NCI-H146 treated with DMSO at 0.1 percent for 48 hours (cell line): ENCODE data around the gene GSE1.

Experiments
- DNase-seq: peaks from one replicate; lab custom pipeline; 2025; ENCODE audit not compliant: unreplicated experiment; lab: John Stamatoyannopoulos, UW

The GSE1 gene

DNA sequence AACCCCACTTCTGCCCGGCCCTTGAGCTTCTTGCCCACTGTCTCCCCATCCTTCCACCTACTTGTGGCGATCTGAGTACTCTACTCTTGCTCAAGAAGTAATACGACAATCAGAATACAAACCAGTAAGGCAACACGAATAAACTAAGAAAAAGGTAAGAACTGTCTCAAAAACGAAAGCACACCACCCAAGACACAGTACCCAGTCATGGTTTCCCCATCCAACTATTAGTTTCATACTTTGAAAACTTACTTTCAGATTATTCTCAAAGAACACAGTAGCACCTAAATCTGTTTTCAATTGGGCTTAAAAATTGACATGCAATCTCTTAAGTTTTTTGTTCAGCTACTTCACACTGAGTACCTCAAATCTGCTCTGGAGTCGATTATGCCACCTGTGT lies 61.7 kb downstream of the GSE1 start:
- no peak for DNase-seq

DNA sequence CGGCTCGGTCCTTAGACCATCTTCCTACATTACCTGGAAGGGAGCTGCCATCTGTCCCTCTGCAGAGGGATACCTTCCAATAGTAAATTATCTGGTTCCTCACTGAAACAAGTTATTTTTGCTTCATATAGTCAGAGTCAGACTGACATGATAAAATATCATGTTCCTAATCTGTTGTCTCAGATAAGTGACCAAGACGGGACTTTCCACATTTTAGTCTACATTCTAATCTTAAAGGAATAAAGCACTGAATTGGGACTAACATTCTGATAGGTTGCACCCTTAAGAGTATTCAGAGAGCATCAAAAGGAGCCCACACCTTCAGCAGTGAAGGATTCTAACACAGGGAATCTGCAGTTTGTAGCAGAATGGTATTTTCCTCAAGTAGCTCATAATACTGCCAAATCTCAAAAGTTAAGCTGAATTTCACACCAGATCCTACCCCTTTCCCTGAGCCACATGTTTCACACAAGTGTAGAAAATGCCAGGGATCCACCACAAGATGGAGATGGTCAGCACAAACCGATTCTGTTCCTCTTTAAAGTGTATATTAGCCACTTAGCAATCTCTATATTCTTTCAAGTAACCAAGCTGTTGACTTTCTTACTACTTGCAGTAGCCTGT lies 62.2 kb downstream of the GSE1 start:
- DNase-seq, result no peak

DNA sequence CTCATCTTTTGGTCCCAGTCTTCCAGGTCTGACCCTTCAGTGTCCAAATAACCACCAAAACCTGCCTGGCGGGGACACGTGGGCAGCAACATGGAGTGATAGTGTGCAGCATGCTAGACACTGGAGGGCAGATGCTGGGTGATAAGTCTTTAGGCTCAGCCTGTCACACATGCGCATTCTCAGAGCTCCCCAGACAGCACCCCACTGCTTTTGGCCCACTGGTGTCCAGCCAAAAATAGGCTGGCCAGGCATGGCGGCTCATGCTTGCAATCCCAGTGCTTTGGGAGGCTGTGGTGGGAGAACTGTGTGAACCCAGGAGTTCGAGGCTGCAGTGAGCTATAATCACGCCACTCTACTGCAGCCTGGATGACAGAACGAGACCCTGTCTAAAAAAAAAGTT lies 63.3 kb downstream of the GSE1 start:
- no peak for DNase-seq

DNA sequence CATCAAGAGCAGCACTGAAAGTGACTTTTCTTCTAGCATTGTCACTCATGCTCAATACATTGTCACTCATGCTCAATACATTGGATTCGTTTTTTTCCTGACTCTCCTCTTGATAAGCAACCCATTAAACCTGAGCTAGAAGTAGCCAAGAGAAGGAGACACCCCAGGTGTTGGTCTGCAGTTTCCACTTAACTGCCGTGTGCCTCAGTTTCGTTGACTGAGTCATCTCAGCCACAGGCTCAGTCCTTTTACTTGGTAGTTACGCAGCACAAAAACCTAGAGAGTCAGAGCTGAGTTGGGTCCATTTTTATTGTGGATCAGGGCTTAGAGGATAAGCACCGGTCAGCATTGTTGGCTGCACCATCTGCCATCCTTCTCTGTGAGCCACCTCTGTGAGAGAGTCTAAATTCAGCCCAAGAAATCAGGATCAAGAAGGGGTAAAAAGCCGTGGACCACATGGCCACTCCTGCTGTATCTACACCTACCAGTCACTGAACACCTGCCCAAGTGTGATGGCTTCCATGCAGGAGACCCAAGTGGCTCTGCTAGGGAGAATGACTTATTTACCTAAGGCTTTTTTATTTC lies 64.4 kb downstream of the GSE1 start:
- DNase-seq, result no peak

DNA sequence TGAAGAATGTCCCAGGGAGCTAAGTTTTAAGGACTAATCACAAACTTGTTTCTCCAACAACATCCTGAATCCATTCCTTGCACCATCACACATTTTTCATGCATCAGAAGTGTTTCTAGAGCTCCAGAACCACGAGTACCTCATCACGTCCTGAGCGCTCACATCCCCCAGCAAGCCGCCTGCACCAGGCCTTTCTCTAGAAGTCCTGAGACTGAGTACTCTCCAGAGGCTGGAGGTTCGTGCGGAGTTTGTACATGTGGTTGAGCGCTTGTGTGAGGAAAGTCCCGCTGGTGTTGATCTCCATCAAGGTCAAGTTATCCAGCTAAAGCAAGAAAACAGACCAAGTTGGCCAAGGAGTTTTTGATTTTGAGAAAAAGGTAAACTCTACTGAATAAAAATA lies 64.9 kb downstream of the GSE1 start:
- DNase-seq, result no peak

DNA sequence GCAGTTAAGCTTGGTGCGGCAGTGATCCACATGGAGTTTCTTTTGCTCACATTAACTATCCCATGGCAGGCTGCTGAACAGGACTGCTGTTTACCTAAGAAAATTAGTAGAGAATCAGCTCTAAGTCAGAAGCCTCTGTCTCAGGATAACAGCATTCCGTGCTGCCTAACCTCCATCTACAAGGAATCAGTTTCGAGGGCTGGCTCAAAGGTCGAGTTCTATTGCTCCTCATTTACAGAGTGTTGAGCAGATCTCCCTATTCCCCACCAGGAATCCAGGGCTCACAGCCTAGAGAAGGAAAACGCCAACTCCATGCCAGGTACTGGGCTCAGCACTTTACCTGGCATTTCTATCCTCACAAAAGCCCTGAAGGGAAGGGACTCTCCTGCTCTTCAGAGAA lies 65.7 kb downstream of the GSE1 start:
- no peak for DNase-seq

DNA sequence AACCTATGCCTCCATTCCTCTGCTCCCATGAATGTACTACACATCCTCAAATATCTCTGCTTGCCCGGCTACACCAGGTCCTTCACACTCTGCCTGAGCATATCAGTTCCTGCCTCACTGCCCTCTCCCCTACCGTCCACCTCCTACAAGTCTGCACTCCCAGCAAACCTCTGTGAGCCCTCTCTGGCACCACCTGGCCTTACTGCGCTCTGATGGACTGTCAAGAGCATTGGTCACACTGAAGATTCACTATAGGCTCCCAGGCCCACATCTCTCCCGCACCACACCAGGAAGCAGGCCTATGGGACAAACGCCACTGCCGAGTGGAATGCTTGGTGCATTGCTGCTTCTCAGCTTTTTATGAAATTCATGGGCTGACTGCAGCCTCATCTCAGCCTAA lies 66.7 kb downstream of the GSE1 start:
- no peak for DNase-seq

DNA sequence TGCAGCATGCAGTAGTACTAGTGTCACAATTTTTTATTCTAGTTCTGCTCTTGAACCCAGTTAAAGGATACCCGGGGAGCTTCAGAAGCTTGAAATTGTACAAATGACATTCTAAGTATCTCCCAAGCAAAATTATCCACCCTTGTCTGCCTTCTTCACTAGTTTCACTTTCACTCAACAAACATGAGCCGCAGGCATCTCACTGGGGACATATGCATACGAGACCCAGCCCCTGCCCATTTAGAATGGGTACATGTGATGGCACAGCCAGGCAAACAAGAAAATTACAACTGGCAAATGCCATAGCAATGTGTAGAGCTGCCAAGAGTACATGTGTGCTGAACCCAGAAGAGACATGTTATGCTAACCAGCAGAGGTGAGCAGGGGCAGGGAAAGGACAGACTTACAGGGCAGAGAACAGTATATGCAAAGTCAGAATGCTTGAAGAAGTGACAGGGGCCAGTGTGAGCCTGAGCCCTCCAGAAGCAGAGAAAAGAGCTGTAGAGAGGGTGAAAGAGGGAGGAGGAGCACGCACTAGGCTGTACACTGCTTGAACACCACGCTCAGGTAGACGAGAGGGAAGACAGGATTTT lies 67.3 kb downstream of the GSE1 start:
- DNase-seq, result no peak

DNA sequence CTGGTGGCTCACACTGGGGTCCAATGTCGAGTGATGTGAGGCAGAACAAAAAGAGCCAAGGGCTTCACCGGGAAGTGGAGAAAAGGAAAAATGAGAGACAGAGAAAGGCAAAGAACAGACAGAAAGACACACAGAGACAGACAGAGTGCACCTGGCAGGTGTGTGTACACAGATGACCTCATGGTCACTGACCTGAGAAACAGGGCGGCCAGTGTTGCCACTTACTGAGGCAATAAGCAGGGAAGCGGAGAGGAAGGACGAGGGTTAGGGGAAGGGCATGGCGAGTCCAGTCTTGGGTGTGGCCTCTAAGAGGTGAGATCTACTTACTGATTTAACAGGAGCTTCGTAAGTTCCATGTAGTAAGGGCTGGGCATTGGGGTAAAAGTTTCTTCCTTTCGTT lies 68.1 kb downstream of the GSE1 start:
- DNase-seq, result peak; percentile 57

DNA sequence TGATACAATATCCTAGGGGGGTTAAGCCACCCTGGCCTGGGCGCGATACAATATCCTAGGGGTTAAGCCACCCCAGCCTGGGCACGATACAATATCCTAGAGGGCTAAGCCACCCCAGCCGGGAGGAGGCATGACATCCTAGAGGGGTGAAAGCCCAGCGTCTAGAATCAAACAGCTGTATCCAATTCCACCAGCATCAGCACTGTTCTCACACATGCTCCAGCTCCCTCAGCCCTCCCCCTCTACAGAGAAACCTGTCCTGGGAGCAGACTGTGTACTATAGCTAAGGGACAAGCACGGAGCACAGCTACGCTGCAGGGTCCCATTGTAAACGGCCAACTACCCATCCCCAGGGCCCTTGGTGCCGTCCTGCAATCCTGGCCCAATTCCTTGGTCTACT lies 69.4 kb downstream of the GSE1 start:
- DNase-seq, result no peak

DNA sequence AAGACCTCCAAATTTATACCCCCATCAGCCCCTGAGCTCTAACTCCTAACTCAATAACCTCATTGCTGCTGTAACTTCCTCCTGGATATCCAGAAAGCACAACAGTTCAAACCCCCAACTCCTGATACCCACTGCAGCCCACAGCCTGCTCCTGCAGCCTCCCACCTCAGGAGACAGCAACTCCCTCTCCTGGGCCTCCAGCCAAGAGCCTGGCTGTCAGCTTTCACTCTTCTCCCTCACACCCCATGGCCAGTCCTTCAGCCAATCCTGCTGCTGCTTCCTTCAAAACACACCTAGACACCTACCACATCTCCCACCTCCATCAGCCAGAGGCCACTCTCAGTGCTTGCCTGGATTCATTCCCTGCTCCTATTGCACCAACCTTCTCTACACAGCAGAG lies 70.2 kb downstream of the GSE1 start:
- DNase-seq, result no peak

DNA sequence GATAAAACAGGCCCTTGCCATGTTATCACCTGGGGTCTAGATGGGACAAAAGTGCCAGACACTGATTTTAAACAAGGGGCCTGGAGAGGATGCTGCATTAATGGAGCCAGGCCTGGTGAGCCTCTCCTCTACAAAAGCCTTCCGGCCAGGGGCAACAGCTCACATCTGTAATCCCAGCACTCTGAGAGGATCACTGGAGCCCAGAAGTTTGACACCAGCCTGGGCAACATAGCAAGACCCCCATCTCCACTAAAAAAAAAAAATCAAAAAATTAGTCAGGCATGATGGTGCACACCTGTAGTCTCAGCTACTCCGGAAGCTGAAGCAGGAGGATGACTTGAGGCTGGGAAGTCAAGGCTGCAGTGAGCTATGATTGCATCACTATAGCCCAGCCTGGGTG lies 72.1 kb downstream of the GSE1 start:
- DNase-seq, result no peak

DNA sequence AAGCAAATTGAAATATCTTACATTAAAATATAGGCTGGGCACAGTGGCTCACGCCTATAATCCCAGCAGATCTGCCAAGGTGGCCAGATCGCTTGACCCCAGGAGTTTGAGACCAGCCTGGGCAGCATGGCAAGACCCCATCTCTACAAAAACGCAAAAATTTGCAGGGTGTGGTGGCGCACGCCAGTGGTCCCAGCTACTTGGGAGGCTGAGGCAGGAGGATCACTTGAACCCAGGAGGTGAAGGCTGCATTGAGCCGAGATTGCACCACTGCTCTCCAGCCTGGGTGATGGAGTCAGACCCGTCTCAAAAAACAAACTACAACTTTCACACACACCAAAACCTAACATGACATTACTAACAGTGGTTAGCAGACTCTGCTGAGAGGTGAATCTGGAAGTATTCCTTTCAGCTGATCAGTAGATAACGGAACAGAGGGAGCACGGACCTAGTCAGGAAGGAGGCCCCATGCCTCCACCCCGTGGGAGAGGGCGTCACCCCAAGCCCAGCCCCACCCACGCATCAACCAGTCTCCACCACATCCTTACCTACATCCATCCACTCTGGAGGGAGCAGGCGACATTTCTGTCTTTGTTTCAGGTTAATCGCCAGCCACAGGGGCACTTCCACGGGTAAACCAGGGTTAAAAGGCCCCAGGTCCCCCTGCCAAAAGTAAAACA lies 73.9 kb downstream of the GSE1 start:
- no peak for DNase-seq

DNA sequence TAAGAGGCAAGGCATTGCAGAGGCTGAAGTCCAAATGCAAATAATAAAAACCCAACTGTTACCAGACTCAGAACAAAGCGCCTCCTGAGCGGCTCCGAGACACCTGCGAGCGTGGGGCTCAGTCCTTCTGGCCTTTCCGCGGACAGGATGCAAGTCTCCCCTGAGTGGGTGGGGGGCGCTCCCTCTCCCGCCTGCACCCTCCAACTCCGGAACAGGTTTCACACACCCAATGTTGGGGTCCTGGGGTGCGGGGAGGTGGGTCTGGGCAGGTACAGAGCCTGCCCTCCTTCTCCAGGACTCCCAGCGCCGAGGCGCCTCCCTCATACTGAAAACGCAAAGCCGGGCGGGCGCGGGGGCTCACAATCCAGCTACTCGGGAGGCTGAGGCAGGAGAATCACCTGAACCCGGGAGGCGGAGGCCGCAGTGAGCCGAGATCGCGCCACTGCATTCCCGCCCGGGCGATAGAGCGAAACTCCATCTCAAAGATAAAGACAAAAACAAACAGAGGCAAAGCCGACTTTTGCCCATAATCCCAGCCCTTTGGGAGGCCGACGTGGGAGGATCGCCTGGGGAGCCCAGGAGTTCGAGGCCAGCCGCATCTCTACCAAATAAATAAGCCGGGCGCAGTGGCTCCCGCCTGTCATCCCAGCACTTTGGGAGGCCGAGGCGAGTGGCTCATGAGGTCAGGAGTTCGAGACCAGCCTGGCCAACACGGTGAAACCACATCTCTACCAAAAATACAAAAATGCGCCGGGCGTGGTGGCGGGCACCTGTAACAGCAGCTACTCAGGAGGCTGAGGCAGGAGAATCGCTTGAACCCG lies 74.7 kb downstream of the GSE1 start:
- no peak for DNase-seq

DNA sequence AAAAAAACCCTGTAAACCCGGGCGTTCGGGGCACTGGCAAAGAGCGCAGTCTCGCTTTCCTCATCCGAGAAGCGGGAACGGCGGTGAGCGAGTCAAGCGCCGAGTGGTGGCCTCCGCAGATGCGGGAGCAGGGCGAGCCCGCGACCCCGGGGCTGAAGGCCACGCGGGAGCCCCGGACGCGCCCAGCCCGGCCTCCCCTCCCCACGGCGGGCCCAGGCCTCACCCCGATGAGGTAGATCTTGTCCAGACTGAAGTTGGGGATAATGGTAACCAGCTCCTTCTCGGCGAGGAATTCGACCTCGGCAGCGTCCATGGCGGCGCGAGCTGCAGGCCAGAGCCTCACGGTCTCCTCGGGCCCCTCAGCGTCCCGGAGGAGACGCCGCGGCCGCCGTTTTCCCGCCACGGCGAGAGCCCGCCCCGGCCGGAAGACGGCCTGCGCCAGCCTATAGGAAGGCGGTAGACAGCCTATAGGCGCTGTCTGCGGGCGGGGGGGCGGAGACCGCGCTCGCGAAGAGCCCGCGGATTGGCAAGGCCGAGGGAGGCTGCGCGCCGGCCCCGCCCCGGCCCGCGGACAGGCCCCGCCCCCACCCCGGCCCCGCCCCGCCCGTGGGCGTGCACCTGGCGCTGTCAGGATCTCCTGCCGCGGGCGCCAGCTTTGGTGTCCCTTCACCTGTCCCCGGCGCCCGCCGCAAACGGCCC lies 75.6 kb downstream of the GSE1 start, which contains the start of gene GINS2:
GINS2 (minus strand) TSS at position 369 of the 699 bp plus-strand sequence; CDS start at position 313, 56 bp downstream.
- DNase-seq, result peak; percentile 69

DNA sequence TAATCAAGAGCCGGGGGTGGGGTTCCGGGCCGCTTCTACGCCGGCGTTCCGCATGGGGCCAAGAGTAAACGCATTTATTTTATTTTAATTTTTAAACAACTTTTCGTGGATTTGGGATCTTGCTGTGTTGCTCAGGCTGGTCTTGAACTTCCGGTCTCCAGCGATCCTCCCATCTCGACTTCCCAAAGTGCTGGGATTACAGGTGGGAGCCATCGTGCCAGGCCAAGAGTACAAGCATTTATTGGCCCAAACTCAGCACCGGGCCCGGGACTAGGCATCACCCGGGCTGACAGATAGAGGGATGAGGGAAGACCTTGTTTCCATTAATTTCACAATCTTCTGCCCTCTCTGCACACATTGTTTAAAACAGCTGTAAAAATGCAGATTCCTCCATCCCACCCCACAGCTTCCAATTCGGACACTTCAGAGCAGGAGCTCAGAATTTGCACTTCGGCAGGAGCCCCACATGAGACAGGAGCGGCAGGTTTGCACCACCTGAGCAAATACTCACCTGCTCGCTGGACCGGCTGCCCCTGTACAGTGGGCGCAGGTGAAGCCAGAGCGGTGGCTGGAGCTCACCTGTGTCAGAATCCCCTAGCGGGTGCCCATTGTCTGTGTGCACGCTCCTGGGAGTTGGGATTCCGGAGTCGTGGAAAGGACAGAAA lies 76.3 kb downstream of the GSE1 start:
- peak; percentile 64 for DNase-seq

DNA sequence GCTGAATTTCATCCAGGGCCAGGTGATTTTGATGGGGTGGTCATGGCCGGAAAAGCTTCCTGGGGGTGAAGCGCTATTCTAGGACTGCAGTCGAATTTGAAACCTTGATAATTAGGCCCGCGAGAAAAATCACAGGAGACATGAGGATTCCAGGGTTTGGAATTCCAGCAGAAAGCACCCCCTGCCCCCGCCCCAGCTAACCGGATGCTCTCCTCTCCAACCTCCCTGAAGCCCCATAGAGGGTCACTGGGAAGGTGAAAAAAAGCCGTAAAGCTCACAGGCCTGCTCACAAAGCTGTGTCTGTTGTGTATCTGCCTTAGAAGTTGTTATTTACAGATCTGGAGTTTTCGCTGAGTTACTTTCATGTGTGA lies 76.8 kb downstream of the GSE1 start:
- DNase-seq, result no peak

DNA sequence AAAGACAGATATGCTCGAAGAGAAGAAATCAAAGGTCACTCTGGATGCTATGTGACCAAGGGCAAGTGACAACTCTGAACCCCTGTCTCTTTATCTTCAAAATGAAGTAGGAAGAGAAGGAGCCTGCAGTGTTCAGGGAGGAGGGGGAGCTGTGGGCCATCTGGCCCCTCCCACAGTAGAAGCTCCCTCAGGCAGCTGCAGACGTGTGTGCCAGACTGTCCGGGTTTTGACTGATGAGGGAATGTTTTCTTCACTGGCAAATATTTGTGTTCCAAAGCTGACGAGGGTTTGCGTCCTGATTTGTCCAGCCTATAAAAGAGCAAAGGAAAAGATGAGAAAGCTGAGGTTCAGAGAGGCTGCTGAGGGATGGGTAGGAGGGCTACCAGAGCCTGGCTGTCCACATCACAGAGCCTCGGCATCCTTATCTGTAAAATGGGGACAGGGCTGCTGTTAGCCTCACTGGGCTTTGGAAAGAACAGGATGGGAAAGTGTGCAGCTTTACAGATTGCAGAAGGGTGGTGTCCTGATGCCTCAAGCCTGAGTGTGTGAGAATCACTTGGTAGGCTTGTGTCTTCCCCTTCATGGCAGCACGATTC lies 77.4 kb downstream of the GSE1 start:
- peak; percentile 1 for DNase-seq

DNA sequence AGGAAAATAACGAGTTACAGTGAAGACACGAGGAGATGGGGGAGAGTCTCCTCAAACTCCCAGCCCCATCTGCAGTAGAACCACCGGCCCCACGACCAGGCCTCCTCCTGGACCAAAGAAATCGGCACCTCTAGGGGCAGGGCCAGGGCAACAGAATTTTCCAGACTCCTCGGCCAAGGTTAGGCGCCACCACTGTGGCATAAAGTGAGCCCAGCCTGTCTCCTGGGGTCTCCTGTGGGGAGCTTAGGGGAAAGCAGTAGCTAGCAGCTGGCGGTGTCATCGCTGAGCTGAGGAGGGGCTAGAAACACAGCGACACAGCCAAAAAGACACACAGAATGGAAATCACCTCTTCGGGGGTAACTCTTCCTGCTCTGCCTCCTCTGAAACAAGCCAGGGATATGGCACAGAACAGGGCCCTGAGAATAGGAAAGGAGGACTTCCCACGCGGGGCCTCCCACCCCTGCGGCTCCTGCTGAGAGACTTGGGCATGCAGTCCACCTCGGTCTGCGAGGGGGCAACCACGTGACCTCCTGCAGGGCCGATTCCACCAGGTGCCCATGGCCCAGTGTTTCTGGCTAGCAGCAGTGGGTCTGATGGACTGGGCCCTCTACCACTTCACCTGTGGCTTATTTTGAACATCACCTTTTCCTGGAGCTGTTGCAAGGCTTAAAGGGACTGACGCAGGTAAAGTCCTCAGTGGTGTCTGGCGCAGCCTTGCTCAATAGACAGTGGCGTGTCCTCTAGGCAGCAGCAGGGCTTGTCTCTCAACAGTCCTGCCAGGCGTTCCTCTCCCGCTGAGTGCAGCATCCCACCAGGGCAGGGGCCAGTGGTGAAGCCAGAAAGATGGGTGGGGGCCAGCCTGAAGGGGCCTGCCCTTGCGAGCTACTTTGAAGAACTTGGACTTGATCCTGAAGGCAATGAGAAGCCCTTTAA lies 82.3 kb downstream of the GSE1 start:
- DNase-seq, result no peak
